Nephron progenitor cell (in vitro differentiated cells): Measurements from ENCODE around the gene NAPA.

ENCODE experiments used
- DNase-seq: peaks from one replicate; pipeline ENCODE4 v3.0.0; 2021
- H3K27ac Mint-ChIP-seq: 2 replicates; pipeline ENCODE4 v1.8.0; 2021; ENCODE audit warnings: mild to moderate bottlenecking, moderate library complexity, mixed read lengths
- H3K27me3 Mint-ChIP-seq: 2 replicates; pipeline ENCODE4 v1.8.0; 2021; ENCODE audit warnings: mild to moderate bottlenecking, low read depth, mixed read lengths; ENCODE audit not compliant: poor library complexity
- H3K36me3 Mint-ChIP-seq: 2 replicates; pipeline ENCODE4 v1.8.0; 2021; ENCODE audit warnings: low read depth, mixed read lengths
- H3K4me1 Mint-ChIP-seq: 2 replicates; pipeline ENCODE4 v1.8.0; 2021; ENCODE audit warnings: mixed read lengths
- H3K4me3 Mint-ChIP-seq: 2 replicates; pipeline ENCODE4 v1.8.0; 2021; ENCODE audit warnings: mild to moderate bottlenecking, moderate library complexity, mixed read lengths
- H3K9me3 Mint-ChIP-seq: 2 replicates; pipeline ENCODE4 v1.8.0; 2021; ENCODE audit warnings: mild to moderate bottlenecking, moderate library complexity, mixed read lengths
- CTCF ChIP-seq: fragments of 200-600 bp; sonication (generic); IDR thresholded peaks from 2 replicates; pipeline ENCODE4 v1.5.0; 2021; ENCODE audit warnings: antibody characterized with exemption

NAPA gene

GRCh38 chr19:47445937-47446402 is 68.9 kb downstream of the NAPA start:
- Mint-ChIP-seq H3K36me3 (no peaks in the 10 kb centered on the region), H3K4me1 (peaks cover 28% of the 10 kb centered on the region), H3K27ac (no peak overlapping the region), H3K4me3 (peak overlapping the region; percentile 51), H3K9me3 (peaks cover 9% of the 10 kb centered on the region), H3K27me3 (peaks cover 100% of the 10 kb centered on the region)
- no peak for TF ChIP-seq CTCF
- peak; percentile 76 for DNase-seq

GRCh38 chr19:47445527-47445926 is 69.3 kb downstream of the NAPA start:
- Mint-ChIP-seq H3K4me1 (peaks cover 28% of the 10 kb centered on the region), H3K4me3 (peak overlapping the region; percentile 51), H3K27me3 (peaks cover 98% of the 10 kb centered on the region), H3K9me3 (peaks cover 9% of the 10 kb centered on the region), H3K36me3 (no peaks in the 10 kb centered on the region), H3K27ac (no peak overlapping the region)
- TF ChIP-seq CTCF, result no peak
- no peak for DNase-seq

- Mint-ChIP-seq H3K9me3 (peaks cover 9% of the 10 kb centered on the region), H3K4me3 (no peak overlapping the region), H3K36me3 (no peaks in the 10 kb centered on the region), H3K27ac (no peak overlapping the region), H3K27me3 (peaks cover 97% of the 10 kb centered on the region), H3K4me1 (peaks cover 28% of the 10 kb centered on the region)
- DNase-seq, result peak; percentile 90
- TF ChIP-seq CTCF, result no peak
These were observed 70.5 kb downstream of the NAPA start for GRCh38 chr19:47444388-47444821.

- peaks cover 28% of the 10 kb centered on the region for H3K4me1 Mint-ChIP-seq
- peaks cover 9% of the 10 kb centered on the region for H3K9me3 Mint-ChIP-seq
- H3K36me3 Mint-ChIP-seq, result no peaks in the 10 kb centered on the region
- H3K4me3 Mint-ChIP-seq, result no peak overlapping the region
- no peak overlapping the region for H3K27ac Mint-ChIP-seq
- DNase-seq, result no peak
- no peak for TF ChIP-seq CTCF
- peaks cover 89% of the 10 kb centered on the region for H3K27me3 Mint-ChIP-seq
These were observed 71.5 kb downstream of the NAPA start for GRCh38 chr19:47443331-47443730.

GRCh38 chr19:47438793-47439220 is 76.1 kb downstream of the NAPA start:
- peaks cover 5% of the 10 kb centered on the region for H3K4me1 Mint-ChIP-seq
- TF ChIP-seq CTCF, result no peak

More at GRCh38 chr19:47438793-47439220, 76.1 kb downstream of the NAPA start:
- H3K36me3 Mint-ChIP-seq, result no peaks in the 10 kb centered on the region
- no peaks in the 10 kb centered on the region for H3K9me3 Mint-ChIP-seq
- no peak overlapping the region for H3K4me3 Mint-ChIP-seq
- DNase-seq, result peak; percentile 33
- peaks cover 84% of the 10 kb centered on the region for H3K27me3 Mint-ChIP-seq
- H3K27ac Mint-ChIP-seq, result no peak overlapping the region
